ENCODE measurements around the gene KIAA1671. TPM values are rescaled to one million over a fixed set of nuclear protein-coding genes. Genes with fewer than 3 reads are reported as not detected.

KIAA1671 gene
- total RNA-seq, 1 donor from 2014 or later: 17.6 TPM

DNA sequence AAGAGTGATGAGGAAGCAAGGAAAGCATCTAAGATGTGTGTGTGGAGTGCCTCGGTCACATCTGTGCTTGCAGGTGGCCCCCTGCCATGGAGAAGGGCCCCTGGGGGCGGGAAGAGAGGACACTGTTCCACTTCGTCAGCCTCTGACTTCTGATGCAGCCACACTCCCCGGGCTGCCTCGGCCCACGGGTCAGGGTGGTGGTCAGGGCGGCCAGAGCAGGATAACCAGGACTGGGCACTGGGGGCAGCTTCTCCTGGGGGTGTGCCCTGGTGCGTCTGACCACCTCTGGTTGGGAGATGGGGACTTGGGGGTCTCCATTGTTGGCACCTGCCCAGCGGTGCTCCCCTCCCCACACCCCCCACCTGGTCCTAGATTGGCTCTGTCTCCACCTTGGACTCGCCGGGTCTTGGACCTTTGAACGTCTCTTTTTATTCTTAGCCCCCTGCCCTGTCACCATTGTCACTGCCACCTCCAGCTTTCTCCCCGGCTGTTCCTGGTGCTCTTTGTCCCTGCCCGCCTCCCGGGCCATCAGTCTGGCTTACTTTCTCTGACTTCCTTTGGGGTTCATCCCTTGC is 114.4 kb downstream of the KIAA1671 start:
- Mint-ChIP-seq H3K4me1 (ENCODE audit: low read depth) (peaks cover 81% of the 10 kb centered on the region), H3K27ac (peak overlapping the region; percentile 99), H3K27me3 (ENCODE audit: insufficient read depth) (no peaks in the 10 kb centered on the region), H3K4me3 (peak overlapping the region; percentile 25), H3K9me3 (no peaks in the 10 kb centered on the region), H3K36me3 (ENCODE audit: low read depth) (peaks cover 2% of the 10 kb centered on the region)
- DNase-seq (ENCODE audit: low spot score): no peak
- intact Hi-C loops (cut with micrococcal nuclease): no loop called here

DNA sequence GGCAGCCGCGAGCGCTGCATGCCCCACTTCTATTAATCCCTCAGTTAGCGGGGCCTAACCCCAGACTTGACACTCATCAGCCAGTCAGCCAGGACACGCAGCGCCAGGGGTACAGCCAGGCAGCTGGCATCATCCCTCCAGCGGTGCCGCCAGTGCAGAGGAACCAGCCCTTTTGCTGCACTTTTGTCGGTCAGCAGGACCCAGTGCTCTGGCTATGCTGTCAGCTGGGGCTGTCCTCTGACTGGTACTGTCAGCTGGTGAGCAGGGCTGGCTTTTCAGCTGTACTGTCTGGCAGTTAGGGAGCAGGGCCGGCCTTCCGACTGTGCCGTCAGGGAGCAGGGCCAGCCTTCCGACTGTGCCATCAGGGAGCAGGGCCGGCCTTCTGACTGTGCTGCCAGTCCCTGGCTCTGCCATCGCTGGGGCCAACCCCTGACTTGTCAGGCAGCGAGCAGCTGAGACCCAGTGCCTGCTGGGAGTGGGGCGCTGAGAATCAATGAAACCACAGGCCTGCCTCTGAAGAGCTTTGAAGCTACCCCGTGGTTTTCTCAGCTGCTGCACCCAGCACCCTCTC is 115.4 kb downstream of the KIAA1671 start:
- no peaks in the 10 kb centered on the region for H3K27me3 Mint-ChIP-seq (ENCODE audit: insufficient read depth)
- H3K36me3 Mint-ChIP-seq (ENCODE audit: low read depth): peaks cover 5% of the 10 kb centered on the region
- H3K27ac Mint-ChIP-seq: peak overlapping the region; percentile 99
- peak; percentile 82 for DNase-seq (ENCODE audit: low spot score)
- peak overlapping the region; percentile 94 for H3K4me3 Mint-ChIP-seq
- intact Hi-C loops (cut with micrococcal nuclease): loop anchor here (1.0 to 2.0 kb wide), 2 partner anchors 8 to 43 kb away; no protein-coding TSS in a partner anchor
- H3K4me1 Mint-ChIP-seq (ENCODE audit: low read depth): peaks cover 83% of the 10 kb centered on the region
- no peaks in the 10 kb centered on the region for H3K9me3 Mint-ChIP-seq

GRCh38 chr22:25068707-25069106 is 116.2 kb downstream of the KIAA1671 start:
- Mint-ChIP-seq H3K9me3 (no peaks in the 10 kb centered on the region), H3K4me3 (peak overlapping the region; percentile 94), H3K27me3 (ENCODE audit: insufficient read depth) (no peaks in the 10 kb centered on the region), H3K4me1 (ENCODE audit: low read depth) (peaks cover 83% of the 10 kb centered on the region), H3K36me3 (ENCODE audit: low read depth) (peaks cover 5% of the 10 kb centered on the region), H3K27ac (peak overlapping the region; percentile 99)
- intact Hi-C loops (cut with micrococcal nuclease): loop anchor here (1.0 to 2.0 kb wide), 2 partner anchors 8 to 42 kb away; no protein-coding TSS in a partner anchor
- peak; percentile 42 for DNase-seq (ENCODE audit: low spot score)

DNA sequence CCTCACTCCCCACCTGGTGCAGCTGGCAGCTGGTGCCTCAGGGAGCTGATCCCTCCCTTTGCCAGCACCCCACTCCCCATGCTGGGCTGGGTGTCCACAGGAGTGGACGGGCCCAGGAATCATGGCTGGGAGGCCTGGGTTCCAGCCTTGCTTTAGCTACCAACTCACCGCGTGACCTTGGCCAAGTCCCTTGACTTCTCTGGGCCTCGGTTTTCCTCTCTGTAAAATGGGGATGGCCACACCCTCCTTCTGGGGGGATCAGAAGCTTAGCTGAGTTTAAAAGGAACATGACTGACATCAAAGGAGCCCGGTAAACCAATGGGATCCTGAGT is 116.9 kb downstream of the KIAA1671 start:
- no peaks in the 10 kb centered on the region for H3K27me3 Mint-ChIP-seq (ENCODE audit: insufficient read depth)
- no peak for DNase-seq (ENCODE audit: low spot score)
- H3K9me3 Mint-ChIP-seq: no peaks in the 10 kb centered on the region
- peaks cover 5% of the 10 kb centered on the region for H3K36me3 Mint-ChIP-seq (ENCODE audit: low read depth)
- intact Hi-C loops (cut with micrococcal nuclease): loop anchor here (2.0 kb wide), 1 partner anchor 41 kb away; no protein-coding TSS in a partner anchor
- H3K4me1 Mint-ChIP-seq (ENCODE audit: low read depth): peaks cover 81% of the 10 kb centered on the region
- H3K4me3 Mint-ChIP-seq: peak overlapping the region; percentile 94
- H3K27ac Mint-ChIP-seq: peak overlapping the region; percentile 99

- H3K4me3 Mint-ChIP-seq: peak overlapping the region; percentile 94
- peaks cover 5% of the 10 kb centered on the region for H3K36me3 Mint-ChIP-seq (ENCODE audit: low read depth)
- H3K9me3 Mint-ChIP-seq: no peaks in the 10 kb centered on the region
- intact Hi-C loops (cut with micrococcal nuclease): loop anchor here (1.0 to 10.0 kb wide), 4 partner anchors 10 to 495 kb away; partner anchors contain the start of gene GRK3
- H3K4me1 Mint-ChIP-seq (ENCODE audit: low read depth): peaks cover 81% of the 10 kb centered on the region
- peak; percentile 23 for DNase-seq (ENCODE audit: low spot score)
- no peaks in the 10 kb centered on the region for H3K27me3 Mint-ChIP-seq (ENCODE audit: insufficient read depth)
- peak overlapping the region; percentile 99 for H3K27ac Mint-ChIP-seq
Observed at GRCh38 chr22:25069758-25070481, 117.4 kb downstream of the KIAA1671 start.

GRCh38 chr22:25070956-25071355 is 118.4 kb downstream of the KIAA1671 start:
- no peaks in the 10 kb centered on the region for H3K27me3 Mint-ChIP-seq (ENCODE audit: insufficient read depth)
- H3K36me3 Mint-ChIP-seq (ENCODE audit: low read depth): peaks cover 5% of the 10 kb centered on the region
- H3K27ac Mint-ChIP-seq: peak overlapping the region; percentile 99
- H3K4me3 Mint-ChIP-seq: peak overlapping the region; percentile 94
- no peak for DNase-seq (ENCODE audit: low spot score)
- peaks cover 87% of the 10 kb centered on the region for H3K4me1 Mint-ChIP-seq (ENCODE audit: low read depth)
- intact Hi-C loops (cut with micrococcal nuclease): loop anchor here (1.0 to 10.0 kb wide), 4 partner anchors 11 to 494 kb away; partner anchors contain the start of gene GRK3
- H3K9me3 Mint-ChIP-seq: no peaks in the 10 kb centered on the region

DNA sequence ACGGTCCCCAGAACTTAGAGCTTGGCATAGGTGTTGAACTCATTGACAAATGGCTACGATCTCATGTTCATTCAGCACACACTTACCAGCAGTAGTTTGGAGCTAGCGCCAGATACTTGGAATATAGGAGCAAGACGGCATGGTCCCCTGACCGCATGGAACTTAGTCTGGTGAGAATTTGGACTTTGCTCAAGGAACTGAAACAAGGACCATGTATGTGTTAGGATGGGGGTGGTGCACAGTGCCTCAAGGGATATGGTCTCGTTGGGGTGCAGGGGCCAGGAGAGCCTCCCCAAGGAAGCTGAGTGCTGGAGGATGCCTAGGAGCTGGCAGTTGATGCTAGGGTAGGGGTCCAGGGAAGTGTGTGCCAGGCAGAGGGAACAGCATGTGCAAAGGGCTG is 119.2 kb downstream of the KIAA1671 start:
- Mint-ChIP-seq H3K27me3 (ENCODE audit: insufficient read depth) (no peaks in the 10 kb centered on the region), H3K36me3 (ENCODE audit: low read depth) (peaks cover 5% of the 10 kb centered on the region), H3K9me3 (no peaks in the 10 kb centered on the region), H3K27ac (peak overlapping the region; percentile 99), H3K4me1 (ENCODE audit: low read depth) (peaks cover 94% of the 10 kb centered on the region), H3K4me3 (peak overlapping the region; percentile 94)
- intact Hi-C loops (cut with micrococcal nuclease): loop anchor here (1.0 to 10.0 kb wide), 3 partner anchors 15 to 493 kb away; partner anchors contain the start of gene GRK3
- DNase-seq (ENCODE audit: low spot score): no peak

DNA sequence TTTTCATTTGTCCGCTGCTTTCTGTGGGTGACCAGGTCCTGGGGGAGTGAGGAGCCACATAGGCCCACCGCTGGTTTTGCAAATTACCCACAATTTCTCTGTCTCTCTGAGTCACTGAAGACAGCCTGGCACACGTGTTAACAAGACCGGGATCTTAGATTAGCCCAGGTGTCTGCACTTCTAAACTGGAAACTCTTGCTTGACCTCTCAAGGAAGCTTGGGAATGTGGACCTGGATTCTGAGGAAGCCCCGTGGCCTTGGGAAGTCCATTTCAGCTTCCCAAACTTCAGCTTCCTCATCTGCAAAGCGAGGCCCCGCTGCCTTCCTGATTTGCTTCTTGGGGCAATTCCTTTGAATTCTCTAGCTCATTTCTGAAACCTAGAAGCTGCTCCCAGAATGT is 119.9 kb downstream of the KIAA1671 start:
- H3K27ac Mint-ChIP-seq: peak overlapping the region; percentile 77
- no peaks in the 10 kb centered on the region for H3K9me3 Mint-ChIP-seq
- H3K36me3 Mint-ChIP-seq (ENCODE audit: low read depth): peaks cover 5% of the 10 kb centered on the region
- peaks cover 97% of the 10 kb centered on the region for H3K4me1 Mint-ChIP-seq (ENCODE audit: low read depth)
- intact Hi-C loops (cut with micrococcal nuclease): loop anchor here (5.0 to 10.0 kb wide), 2 partner anchors 325 to 492 kb away; partner anchors contain the start of gene GRK3
- H3K27me3 Mint-ChIP-seq (ENCODE audit: insufficient read depth): no peaks in the 10 kb centered on the region
- H3K4me3 Mint-ChIP-seq: peak overlapping the region; percentile 94
- DNase-seq (ENCODE audit: low spot score): no peak

- Mint-ChIP-seq H3K36me3 (ENCODE audit: low read depth) (peaks cover 5% of the 10 kb centered on the region), H3K27ac (peak overlapping the region; percentile 88)
- peak; percentile 29 for DNase-seq (ENCODE audit: low spot score)
Observed at GRCh38 chr22:25076336-25076735, 123.8 kb downstream of the KIAA1671 start.

DNA sequence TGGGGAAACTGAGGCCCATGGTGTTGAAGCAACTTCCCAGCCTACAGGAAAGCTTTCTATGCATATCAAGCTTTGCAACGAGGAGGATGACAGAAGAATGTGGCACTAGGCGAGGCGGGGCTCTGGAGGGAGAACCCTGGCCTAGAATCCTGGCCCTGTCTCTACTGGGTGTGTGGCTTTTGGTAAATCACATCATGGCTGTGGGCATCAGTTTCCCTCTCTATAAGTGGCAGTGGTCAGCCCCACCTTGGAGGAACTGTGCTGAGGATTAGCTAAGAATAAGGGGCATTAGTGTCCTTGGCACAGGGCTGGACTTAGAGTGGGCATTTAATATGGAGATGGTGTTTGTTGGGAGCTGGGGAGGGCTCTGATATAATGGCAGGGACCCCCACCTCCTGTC is 124.5 kb downstream of the KIAA1671 start:
- H3K27me3 Mint-ChIP-seq (ENCODE audit: insufficient read depth): no peaks in the 10 kb centered on the region
- peak overlapping the region; percentile 61 for H3K4me3 Mint-ChIP-seq
- no peak for DNase-seq (ENCODE audit: low spot score)
- intact Hi-C loops (cut with micrococcal nuclease): loop anchor here (5.0 to 10.0 kb wide), 2 partner anchors 488 to 670 kb away; partner anchors contain the start of gene GRK3
- peaks cover 90% of the 10 kb centered on the region for H3K4me1 Mint-ChIP-seq (ENCODE audit: low read depth)
- H3K9me3 Mint-ChIP-seq: no peaks in the 10 kb centered on the region
- H3K36me3 Mint-ChIP-seq (ENCODE audit: low read depth): peaks cover 5% of the 10 kb centered on the region
- peak overlapping the region; percentile 88 for H3K27ac Mint-ChIP-seq

More at GRCh38 chr22:25076336-25076735, 123.8 kb downstream of the KIAA1671 start:
- Mint-ChIP-seq H3K27me3 (ENCODE audit: insufficient read depth) (no peaks in the 10 kb centered on the region), H3K9me3 (no peaks in the 10 kb centered on the region), H3K4me3 (peak overlapping the region; percentile 61), H3K4me1 (ENCODE audit: low read depth) (peaks cover 90% of the 10 kb centered on the region)
- intact Hi-C loops (cut with micrococcal nuclease): loop anchor here (1.0 to 10.0 kb wide), 6 partner anchors 8 to 671 kb away; partner anchors contain the start of gene GRK3

DNA sequence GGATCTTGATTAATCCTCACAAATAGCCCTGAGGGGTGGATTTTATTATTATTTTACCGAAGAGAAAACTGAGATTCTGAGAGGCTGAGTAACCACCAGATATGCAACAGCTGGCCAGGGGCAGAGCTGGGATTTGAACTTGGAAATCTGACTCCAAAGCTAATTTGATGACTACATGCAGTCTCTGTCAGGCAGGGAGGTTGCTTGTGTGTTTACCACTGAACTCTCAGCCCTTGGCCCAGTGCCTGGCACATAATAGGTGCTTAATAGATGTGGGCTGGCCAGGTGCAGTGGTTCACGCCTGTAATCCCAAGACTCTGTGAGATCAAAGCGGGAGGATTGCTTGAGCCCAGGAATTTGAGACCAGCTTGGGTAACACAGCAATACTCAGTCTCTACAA is 125.4 kb downstream of the KIAA1671 start:
- H3K4me3 Mint-ChIP-seq: no peak overlapping the region
- peaks cover 2% of the 10 kb centered on the region for H3K36me3 Mint-ChIP-seq (ENCODE audit: low read depth)
- no peaks in the 10 kb centered on the region for H3K9me3 Mint-ChIP-seq
- peak overlapping the region; percentile 10 for H3K27ac Mint-ChIP-seq
- no peak for DNase-seq (ENCODE audit: low spot score)
- H3K27me3 Mint-ChIP-seq (ENCODE audit: insufficient read depth): no peaks in the 10 kb centered on the region
- intact Hi-C loops (cut with micrococcal nuclease): loop anchor here (5.0 to 10.0 kb wide), 2 partner anchors 487 to 669 kb away; partner anchors contain the start of gene GRK3
- H3K4me1 Mint-ChIP-seq (ENCODE audit: low read depth): peaks cover 88% of the 10 kb centered on the region

DNA sequence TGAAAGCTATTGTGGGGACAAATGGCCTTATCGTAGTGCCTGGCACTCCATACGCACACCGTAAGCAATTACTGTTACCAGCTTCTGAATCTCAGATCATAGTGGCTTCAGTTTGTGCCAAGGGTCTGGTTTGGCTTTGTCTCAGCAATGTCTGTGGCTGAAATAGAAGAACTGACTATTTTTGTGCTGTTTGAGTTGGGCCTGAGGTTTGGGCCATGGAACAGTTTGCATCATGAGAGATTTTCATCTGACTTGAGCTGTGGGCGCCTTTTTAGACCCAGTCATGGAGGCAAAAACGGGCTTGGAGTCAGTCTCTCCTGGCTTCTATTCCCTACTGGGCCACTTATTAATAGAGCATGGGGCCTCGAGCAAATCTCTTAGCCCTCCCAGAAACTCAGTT is 126.1 kb downstream of the KIAA1671 start:
- intact Hi-C loops (cut with micrococcal nuclease): loop anchor here (5.0 to 10.0 kb wide), 2 partner anchors 486 to 669 kb away; partner anchors contain the start of gene GRK3
- Mint-ChIP-seq H3K4me1 (ENCODE audit: low read depth) (peaks cover 87% of the 10 kb centered on the region), H3K9me3 (no peaks in the 10 kb centered on the region), H3K27me3 (ENCODE audit: insufficient read depth) (no peaks in the 10 kb centered on the region), H3K4me3 (no peak overlapping the region), H3K27ac (no peak overlapping the region), H3K36me3 (ENCODE audit: low read depth) (peaks cover 2% of the 10 kb centered on the region)
- DNase-seq (ENCODE audit: low spot score): no peak

All from activated T-helper 1 cell treated with anti-CD3 and anti-CD28 coated beads, Interleukin-12 subunit alpha, Interleukin-12 subunit beta, Interleukin-2, Interleukin-4 antibody, amounts not matched to agents 30 ng/mL and 10 ng/mL and 1 ng/mL, durations not matched to agents 14 hours and 24 hours and 36 hours (primary cell).